NOMO-1 treated with dmso at 0.1 percent for 144 hours (cell line): ENCODE data around the gene SH3TC1.

Experiments used
- DNase-seq: peaks from one replicate; lab custom pipeline; 2025; ENCODE audit not compliant: unreplicated experiment; lab: John Stamatoyannopoulos, UW

SH3TC1 gene

GRCh38 chr4:8198206-8198905 is 734 bp upstream of the SH3TC1 start:
- DNase-seq, result no peak

GRCh38 chr4:8199594-8200301 is 658 bp downstream of the SH3TC1 start:
- DNase-seq, result no peak

GRCh38 chr4:8200302-8200975 is 1.3 kb downstream of the SH3TC1 start:
- DNase-seq, result no peak

- DNase-seq, result peak; percentile 16
Measured at GRCh38 chr4:8201321-8201781, 2.3 kb downstream of the SH3TC1 start.

- DNase-seq, result no peak
Measured at GRCh38 chr4:8202108-8203051, 3.3 kb downstream of the SH3TC1 start.

- DNase-seq, result no peak
Measured at GRCh38 chr4:8203052-8203401, 3.9 kb downstream of the SH3TC1 start.

GRCh38 chr4:8203817-8204216 is 4.7 kb downstream of the SH3TC1 start:
- DNase-seq, result no peak

- no peak for DNase-seq
Measured at GRCh38 chr4:8204576-8205227, 5.6 kb downstream of the SH3TC1 start.

- peak; percentile 19 for DNase-seq
Measured at GRCh38 chr4:8205241-8205707, 6.2 kb downstream of the SH3TC1 start.

GRCh38 chr4:8205749-8206611 is 6.9 kb downstream of the SH3TC1 start:
- DNase-seq, result peak; percentile 47

GRCh38 chr4:8207314-8207713 is 8.2 kb downstream of the SH3TC1 start:
- peak; percentile 65 for DNase-seq

- DNase-seq, result no peak
Measured at GRCh38 chr4:8208565-8208964, 9.5 kb downstream of the SH3TC1 start.

- no peak for DNase-seq
Measured at GRCh38 chr4:8209181-8209874, 10.2 kb downstream of the SH3TC1 start.

GRCh38 chr4:8210010-8210409 is 10.9 kb downstream of the SH3TC1 start:
- no peak for DNase-seq

GRCh38 chr4:8210616-8211015 is 11.5 kb downstream of the SH3TC1 start:
- DNase-seq, result no peak

- DNase-seq, result no peak
Measured at GRCh38 chr4:8211251-8211650, 12.2 kb downstream of the SH3TC1 start.

- no peak for DNase-seq
Measured at GRCh38 chr4:8211737-8212581, 12.9 kb downstream of the SH3TC1 start.

- no peak for DNase-seq
Measured at GRCh38 chr4:8212622-8213021, 13.5 kb downstream of the SH3TC1 start.
